ENCODE measurements around the gene CDH13. TPM values are rescaled to one million over a fixed set of nuclear protein-coding genes. Genes with fewer than 3 reads are reported as not detected.

The CDH13 gene
- total RNA-seq, 4 donors from 2014 or later, result 3.1 to 13.5 (median 8.9) TPM

GRCh38 chr16:82782715-82783251, 156.0 kb downstream of the CDH13 start:
- TF ChIP-seq CTCF (IDR thresholded peaks at IDR 0.05) (no peak), POLR2A (IDR thresholded peaks at IDR 0.05; ENCODE audit: low read depth) (no peak), POLR2AphosphoS5 (IDR thresholded peaks at IDR 0.05) (no peak), EP300 (IDR thresholded peaks at IDR 0.05) (no peak)
- Histone ChIP-seq H3K36me3 (no peaks in the 10 kb centered on the region), H3K27me3 (no peaks in the 10 kb centered on the region), H3K9me3 (no peaks in the 10 kb centered on the region), H3K27ac (replicated peaks in 1 of 4) (no peak overlapping the region), H3K4me3 (no peak overlapping the region), H3K4me1 (peaks cover 15 to 26% (median 17%) of the 10 kb centered on the region in 4 donors)
- 38% methylated on average over 11 of the region's 11 CpGs for WGBS
- DNase-seq (ENCODE audit: extremely low spot score), result no peak
- intact Hi-C loops (cut with DNase I), result no loop called here

GRCh38 chr16:82783933-82784572, 157.3 kb downstream of the CDH13 start:
- Histone ChIP-seq H3K27me3 (no peaks in the 10 kb centered on the region), H3K27ac (replicated peaks in 1 of 4) (no peak overlapping the region), H3K4me3 (no peak overlapping the region), H3K9me3 (no peaks in the 10 kb centered on the region), H3K4me1 (peaks cover 15 to 23% (median 17%) of the 10 kb centered on the region in 4 donors), H3K36me3 (no peaks in the 10 kb centered on the region)
- no peak for DNase-seq (ENCODE audit: extremely low spot score)
- intact Hi-C loops (cut with DNase I), result no loop called here
- WGBS, result 78% methylated on average over 8 of the region's 8 CpGs
- TF ChIP-seq POLR2A (IDR thresholded peaks at IDR 0.05; ENCODE audit: low read depth) (no peak), POLR2AphosphoS5 (IDR thresholded peaks at IDR 0.05) (no peak), CTCF (IDR thresholded peaks at IDR 0.05) (no peak), EP300 (IDR thresholded peaks at IDR 0.05) (no peak)

- 96% methylated on average over 3 of the region's 3 CpGs for whole genome bisulfite sequencing
- DNase-seq (ENCODE audit: extremely low spot score), result no peak
- no peaks in the 10 kb centered on the region for H3K27me3 ChIP-seq
- H3K27ac ChIP-seq (replicated peaks in 1 of 4), result no peak overlapping the region
- intact Hi-C loops (cut with DNase I), result no loop called here
- no peaks in the 10 kb centered on the region for H3K9me3 ChIP-seq
- peaks cover 15 to 23% (median 17%) of the 10 kb centered on the region in 4 donors for H3K4me1 ChIP-seq
- TF ChIP-seq POLR2A (IDR thresholded peaks at IDR 0.05; ENCODE audit: low read depth) (no peak), CTCF (IDR thresholded peaks at IDR 0.05) (no peak)
- H3K4me3 ChIP-seq, result no peak overlapping the region
- no peaks in the 10 kb centered on the region for H3K36me3 ChIP-seq
These were observed 157.8 kb downstream of the CDH13 start for GRCh38 chr16:82784573-82784968.

- 78% methylated on average over 7 of the region's 7 CpGs for WGBS
- Histone ChIP-seq H3K4me3 (no peak overlapping the region), H3K4me1 (peaks cover under 1 to 3% (median 2%) of the 10 kb centered on the region in 4 donors), H3K27me3 (no peaks in the 10 kb centered on the region), H3K36me3 (peaks cover 0 to 4% (median 0%) of the 10 kb centered on the region in 4 donors), H3K27ac (replicated peaks in 1 of 4) (no peak overlapping the region), H3K9me3 (no peaks in the 10 kb centered on the region)
- DNase-seq (ENCODE audit: extremely low spot score), result no peak
- intact Hi-C loops (cut with DNase I), result no loop called here
- TF ChIP-seq POLR2A (IDR thresholded peaks at IDR 0.05; ENCODE audit: low read depth) (no peak), POLR2AphosphoS5 (IDR thresholded peaks at IDR 0.05) (no peak), EP300 (IDR thresholded peaks at IDR 0.05) (no peak), CTCF (IDR thresholded peaks at IDR 0.05) (no peak)
These were observed 161.5 kb downstream of the CDH13 start for GRCh38 chr16:82788225-82788624.

Measured in esophagus muscularis mucosa (tissue), 4 donors.